Testis (tissue), 2 donors: ENCODE results near the gene PTPRT.

ENCODE experiments used
- CTCF ChIP-seq, 3 experiments: fragments of 450-650 bp in 2 of 3; fragments of 200-600 bp in 1 of 3; sonication (generic) in 1 of 3; IDR thresholded peaks; one replicate each; pipeline ENCODE4 v1.5.1; 2016 to 2019; ENCODE audit warnings: antibody characterized with exemption in 3 of 3, mild to moderate bottlenecking in 2 of 3, moderate library complexity in 1 of 3
- POLR2A ChIP-seq: fragments of 450-650 bp; IDR thresholded peaks from one replicate; pipeline ENCODE4 v1.6.1; 2017; ENCODE audit warnings: antibody characterized with exemption, mild to moderate bottlenecking, moderate library complexity

- TF ChIP-seq CTCF (IDR thresholded peaks at IDR 0.05) (no peak), POLR2A (no peak)
Observed at GRCh38 chr20:42873259-42873658, 316.4 kb downstream of the PTPRT start.
